K562 (cell line): ENCODE results near the gene LRRC4C. TPM values are rescaled to one million over a fixed set of nuclear protein-coding genes. Genes with fewer than 3 reads are reported as not detected.

Experiments used
- ATAC-seq: fragments of 200-7000 bp; cut with Tn5 transposase; 3 replicates; pipeline ENCODE4 v1.9.1; 2020; ENCODE audit warnings: moderate library complexity
- BruUV-seq: library from RNA; stranded (reverse); fragments of 400-500 nt; replicated peaks from 2 replicates; lab custom pipeline; 2021; lab: Mats Ljungman, UMichigan
- CTCF ChIA-PET: fragments of 300-600 bp; formaldehyde crosslinking; extraction: SDS; loops from one replicate; lab custom pipeline; 2021; ENCODE audit warnings: low intra/inter-chr PET ratio; lab: Yijun Ruan, JAX
- POLR2A ChIA-PET: fragments of 300-600, 350-650 bp; sonication (Branson Sonifier 250); formaldehyde crosslinking; extraction: SDS; loops from one replicate; lab custom pipeline; 2021; ENCODE audit warnings: antibody characterized with exemption, inconsistent platforms; lab: Yijun Ruan, JAX
- DNase-seq, 4 experiments: peaks; one replicate each; pipeline versions ENCODE4 v3.0.0 to v3.0.0-alpha.2; 2011 to 2018; ENCODE audit warnings: low spot score in 3 of 4, mixed read lengths in 3 of 4; ENCODE audit errors: extremely low read depth in 1 of 4
- FAIRE-seq: peaks from 2 replicates; lab custom pipeline; 2011; peaks lifted over from hg19 to GRCh38; lab: Jason Lieb, UNC
- H2AFZ ChIP-seq: 2 replicates; pipeline ENCODE4 v1.6.0; 2011; ENCODE audit warnings: low read depth, low read length, control low read depth, inconsistent platforms
- H3K27ac ChIP-seq: fragments of 200-600 bp; 3 replicates; pipeline ENCODE4 v1.8.0; 2011; ENCODE audit warnings: low read depth, mild to moderate bottlenecking, control low read depth, inconsistent platforms, low read length, moderate library complexity, mixed read lengths; ENCODE audit errors: extremely low read depth
- H3K27me3 ChIP-seq, 2 experiments: fragments of 300-600 bp in 1 of 2; 2 replicates in 1 of 2; 3 replicates in 1 of 2; pipeline versions ENCODE4 v1.6.0 to v1.8.0; 2011; ENCODE audit warnings: inconsistent platforms in 2 of 2, low read length in 2 of 2, mild to moderate bottlenecking in 1 of 2, mixed read lengths in 1 of 2, moderate library complexity in 1 of 2; ENCODE audit not compliant: control insufficient read depth in 2 of 2, insufficient read depth in 2 of 2
- H3K36me3 ChIP-seq: fragments of 300-600 bp; 3 replicates; pipeline ENCODE4 v1.8.0; 2011; ENCODE audit warnings: mild to moderate bottlenecking, low read length, inconsistent platforms; ENCODE audit not compliant: control insufficient read depth, insufficient read depth
- H3K4me1 ChIP-seq, 2 experiments: fragments of 200-600 bp in 1 of 2; replicated peaks in 1 of 2; 2 replicates in 1 of 2; 3 replicates in 1 of 2; pipeline versions ENCODE4 v1.5.1 to v1.8.0; 2011; ENCODE audit warnings: inconsistent platforms in 2 of 2, low read length in 2 of 2, mild to moderate bottlenecking in 1 of 2, mixed read lengths in 1 of 2, moderate library complexity in 1 of 2; ENCODE audit not compliant: control insufficient read depth in 2 of 2, insufficient read depth in 2 of 2
- H3K4me2 ChIP-seq: 2 replicates; pipeline ENCODE4 v1.6.1; 2011; ENCODE audit warnings: low read length, control low read depth, inconsistent platforms, mixed read lengths; ENCODE audit not compliant: insufficient read depth
- H3K4me3 ChIP-seq: fragments of 200-600 bp; sonication (generic), shearing (Covaris generic); 2 replicates; pipeline ENCODE4 v1.5.1; 2016; ENCODE audit warnings: control low read depth, inconsistent platforms
- H3K79me2 ChIP-seq: fragments of 200-600 bp; 3 replicates; pipeline ENCODE4 v1.8.0; 2011; ENCODE audit warnings: low read length, inconsistent platforms; ENCODE audit not compliant: control insufficient read depth, insufficient read depth
- H3K9ac ChIP-seq, 2 experiments: 2 replicates each; pipeline versions ENCODE4 v1.6.0 to v1.6.1; 2011; ENCODE audit warnings: low read depth in 2 of 2, low read length in 2 of 2, control low read depth in 1 of 2, inconsistent platforms in 1 of 2, mild to moderate bottlenecking in 1 of 2, mixed read lengths in 1 of 2; ENCODE audit not compliant: insufficient read depth in 1 of 2
- H3K9me1 ChIP-seq: one replicate; pipeline ENCODE4 v1.6.0; 2011; ENCODE audit warnings: inconsistent platforms, mild to moderate bottlenecking, low read length, moderate library complexity; ENCODE audit not compliant: control insufficient read depth, insufficient read depth
- H3K9me3 ChIP-seq: replicated peaks from 2 replicates; pipeline ENCODE4 v1.5.1; 2011; ENCODE audit warnings: low read depth, low read length, inconsistent platforms; ENCODE audit not compliant: control insufficient read depth, insufficient read depth
- H4K20me1 ChIP-seq: replicated peaks from 2 replicates; pipeline ENCODE4 v1.6.1; 2011; ENCODE audit warnings: low read length, inconsistent platforms, mixed read lengths; ENCODE audit not compliant: control insufficient read depth, insufficient read depth
- CBFB ChIP-seq: sonication (generic); formaldehyde crosslinking; IDR thresholded peaks from 2 replicates; pipeline ENCODE4 v1.4.0; 2020; ENCODE audit warnings: mild to moderate bottlenecking, missing genetic modification reagents
- KHSRP ChIP-seq: fragments of 450-650 bp; IDR thresholded peaks from 2 replicates; pipeline ENCODE4 v1.6.1; 2017
- POLR2H ChIP-seq: IDR thresholded peaks from 2 replicates; pipeline ENCODE4 v1.6.1; 2016; ENCODE audit warnings: missing genetic modification characterization, low read depth, mild to moderate bottlenecking, control low read depth, missing compliant biosample characterization, moderate library complexity
- PURB ChIP-seq: sonication (generic); formaldehyde crosslinking; IDR thresholded peaks from 2 replicates; pipeline ENCODE4 v1.9.0; 2021; ENCODE audit warnings: low read depth, mild to moderate bottlenecking, missing genetic modification reagents
- YBX1 ChIP-seq: fragments of 450-650 bp; IDR thresholded peaks from 2 replicates; pipeline ENCODE4 v1.7.1; 2016; ENCODE audit warnings: mild to moderate bottlenecking
- ZBTB1 ChIP-seq: sonication (generic); formaldehyde crosslinking; IDR thresholded peaks from 2 replicates; pipeline ENCODE4 v1.8.1; 2023; ENCODE audit warnings: missing genetic modification reagents, low read depth, mild to moderate bottlenecking, borderline replicate concordance
- ZNF444 ChIP-seq: fragments of 250-450 bp; sonication (Bioruptor Pico); IDR thresholded peaks from 2 replicates; pipeline ENCODE4 v1.4.0; 2020; ENCODE audit warnings: mild to moderate bottlenecking, moderate library complexity
- WGBS: fragments of 100-300 bp; shearing (Covaris generic); methylation state at CpG from one replicate; pipeline ENCODE4 v1.1.6; 2016; ENCODE audit warnings: low coverage, mixed read lengths; ENCODE audit not compliant: insufficient coverage; ENCODE audit errors: missing lambda C conversion rate; 5-methylcytosine and 5-hydroxymethylcytosine counted together
- in situ Hi-C: fragments of 300-500 bp; cut with MboI; formaldehyde crosslinking; loops from 4 replicates; pipeline ENCODE4 v1.15.0; 2018; ENCODE audit warnings: inconsistent platforms, mixed read lengths
- intact Hi-C: fragments of 100-400 bp; cut with micrococcal nuclease; formaldehyde crosslinking; loops from 2 replicates; pipeline ENCODE4 v1.14.2; 2022
- polyA plus RNA-seq, 8 experiments: library from polyadenylated mRNA; depleted of rRNA in 4 of 8; stranded (reverse) in 5 of 8; unstranded in 3 of 8; fragments of >200 nt; fragmentation: Nextera tagmentation in 2 of 8; fragmentation: Illumina TruSeq in 1 of 8; extraction: Ambion mirVana in 2 of 8; extraction: Trizol in 1 of 8; gene quantifications; 2 replicates each; pipeline versions ENCODE4 v1.2.1 to v1.2.3, GENCODE V29; 2011 to 2014; ENCODE audit warnings: inconsistent platforms in 1 of 8, missing spikeins in 1 of 8
- total RNA-seq, 7 experiments: library from RNA; depleted of rRNA in 6 of 7; stranded (reverse); fragments of >200 nt in 6 of 7; fragmentation: Illumina TruSeq in 2 of 7; extraction: Trizol in 2 of 7; gene quantifications; 2 replicates each; pipeline versions ENCODE4 v1.2.1 to v1.2.3, GENCODE V29; 2011 to 2021; ENCODE audit warnings: low replicate concordance in 1 of 7
- TF ChIP-seq, protein P1 (sequence below): fragments of 450-650 bp; IDR thresholded peaks from 2 replicates; pipeline ENCODE4 v1.6.1; 2017; ENCODE audit warnings: antibody characterized with exemption, mild to moderate bottlenecking
- TF ChIP-seq, protein P2 (sequence below), 2 experiments: fragments of 450-650 bp in 1 of 2; sonication (generic) in 1 of 2; formaldehyde crosslinking; conservative IDR thresholded peaks; 2 replicates each; pipeline versions ENCODE4 v1.4.0 to v1.8.1; 2020 to 2022; ENCODE audit warnings: mild to moderate bottlenecking in 1 of 2, missing genetic modification reagents in 1 of 2
- TF ChIP-seq, protein P3 (sequence below): sonication (generic); formaldehyde crosslinking; IDR thresholded peaks from 2 replicates; pipeline ENCODE4 v1.8.0; 2023; ENCODE audit warnings: missing genetic modification reagents, mild to moderate bottlenecking, borderline replicate concordance

LRRC4C gene
- total and polyA plus RNA-seq, 9 of the 15 experiments (the other 6 are each of a cell fraction or from before 2014, with no cell fraction given): not detected

DNA sequence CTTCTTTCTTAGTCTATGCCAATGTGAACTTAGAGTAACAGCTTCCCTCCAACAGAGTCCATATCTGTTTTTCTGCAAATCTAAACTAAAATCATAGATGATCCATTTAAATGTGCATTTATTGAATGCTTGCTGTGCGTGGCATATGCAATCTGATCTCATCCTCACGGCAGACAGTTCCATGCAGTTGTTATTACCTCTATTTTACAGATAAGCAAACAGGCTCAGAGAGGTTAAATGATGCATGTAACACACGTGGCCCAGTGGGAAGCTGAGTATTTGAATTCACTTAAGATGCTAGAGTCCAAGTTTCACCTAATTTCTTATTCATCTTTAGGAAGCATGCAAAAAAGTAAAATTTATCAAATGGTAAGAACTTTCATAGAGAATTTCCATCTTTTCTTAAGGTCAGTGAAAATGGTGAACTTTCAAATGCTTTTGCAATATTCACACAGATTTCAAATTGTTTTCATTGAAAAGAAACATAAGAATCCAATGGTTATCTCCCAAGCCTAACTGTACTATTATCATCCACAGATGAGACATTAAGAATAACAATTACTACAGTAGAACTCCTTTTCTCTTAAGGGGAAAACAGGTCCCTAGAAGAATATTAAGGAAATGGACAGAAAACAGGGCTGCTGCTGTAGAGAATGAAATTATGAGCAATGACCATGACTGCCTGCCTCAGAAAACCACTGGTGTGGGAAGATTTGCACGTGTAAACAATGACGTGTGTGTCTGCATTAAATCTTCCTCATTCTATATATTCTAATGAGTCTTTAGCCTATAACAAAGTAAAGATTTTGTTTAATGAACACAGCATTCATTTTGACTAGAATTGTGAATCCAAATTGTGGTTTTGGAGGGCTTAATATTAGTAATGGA, 1171.3 kb downstream of the LRRC4C start:
- TF ChIP-seq PURB (CRISPR knock-in tag) (no peak), ZBTB1 (CRISPR knock-in tag) (no peak), CBFB (CRISPR knock-in tag) (no peak), KHSRP (no peak), YBX1 (no peak), POLR2H (no peak), ZNF444 (no peak)
- TF ChIP-seq, protein P1, sequence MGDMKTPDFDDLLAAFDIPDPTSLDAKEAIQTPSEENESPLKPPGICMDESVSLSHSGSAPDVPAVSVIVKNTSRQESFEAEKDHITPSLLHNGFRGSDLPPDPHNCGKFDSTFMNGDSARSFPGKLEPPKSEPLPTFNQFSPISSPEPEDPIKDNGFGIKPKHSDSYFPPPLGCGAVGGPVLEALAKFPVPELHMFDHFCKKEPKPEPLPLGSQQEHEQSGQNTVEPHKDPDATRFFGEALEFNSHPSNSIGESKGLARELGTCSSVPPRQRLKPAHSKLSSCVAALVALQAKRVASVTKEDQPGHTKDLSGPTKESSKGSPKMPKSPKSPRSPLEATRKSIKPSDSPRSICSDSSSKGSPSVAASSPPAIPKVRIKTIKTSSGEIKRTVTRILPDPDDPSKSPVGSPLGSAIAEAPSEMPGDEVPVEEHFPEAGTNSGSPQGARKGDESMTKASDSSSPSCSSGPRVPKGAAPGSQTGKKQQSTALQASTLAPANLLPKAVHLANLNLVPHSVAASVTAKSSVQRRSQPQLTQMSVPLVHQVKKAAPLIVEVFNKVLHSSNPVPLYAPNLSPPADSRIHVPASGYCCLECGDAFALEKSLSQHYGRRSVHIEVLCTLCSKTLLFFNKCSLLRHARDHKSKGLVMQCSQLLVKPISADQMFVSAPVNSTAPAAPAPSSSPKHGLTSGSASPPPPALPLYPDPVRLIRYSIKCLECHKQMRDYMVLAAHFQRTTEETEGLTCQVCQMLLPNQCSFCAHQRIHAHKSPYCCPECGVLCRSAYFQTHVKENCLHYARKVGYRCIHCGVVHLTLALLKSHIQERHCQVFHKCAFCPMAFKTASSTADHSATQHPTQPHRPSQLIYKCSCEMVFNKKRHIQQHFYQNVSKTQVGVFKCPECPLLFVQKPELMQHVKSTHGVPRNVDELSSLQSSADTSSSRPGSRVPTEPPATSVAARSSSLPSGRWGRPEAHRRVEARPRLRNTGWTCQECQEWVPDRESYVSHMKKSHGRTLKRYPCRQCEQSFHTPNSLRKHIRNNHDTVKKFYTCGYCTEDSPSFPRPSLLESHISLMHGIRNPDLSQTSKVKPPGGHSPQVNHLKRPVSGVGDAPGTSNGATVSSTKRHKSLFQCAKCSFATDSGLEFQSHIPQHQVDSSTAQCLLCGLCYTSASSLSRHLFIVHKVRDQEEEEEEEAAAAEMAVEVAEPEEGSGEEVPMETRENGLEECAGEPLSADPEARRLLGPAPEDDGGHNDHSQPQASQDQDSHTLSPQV: no peak
- TF ChIP-seq, protein P2, sequence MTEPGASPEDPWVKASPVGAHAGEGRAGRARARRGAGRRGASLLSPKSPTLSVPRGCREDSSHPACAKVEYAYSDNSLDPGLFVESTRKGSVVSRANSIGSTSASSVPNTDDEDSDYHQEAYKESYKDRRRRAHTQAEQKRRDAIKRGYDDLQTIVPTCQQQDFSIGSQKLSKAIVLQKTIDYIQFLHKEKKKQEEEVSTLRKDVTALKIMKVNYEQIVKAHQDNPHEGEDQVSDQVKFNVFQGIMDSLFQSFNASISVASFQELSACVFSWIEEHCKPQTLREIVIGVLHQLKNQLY (CRISPR knock-in tag; conservative IDR thresholded peaks at IDR 0.05): no peak
- TF ChIP-seq, protein P3, sequence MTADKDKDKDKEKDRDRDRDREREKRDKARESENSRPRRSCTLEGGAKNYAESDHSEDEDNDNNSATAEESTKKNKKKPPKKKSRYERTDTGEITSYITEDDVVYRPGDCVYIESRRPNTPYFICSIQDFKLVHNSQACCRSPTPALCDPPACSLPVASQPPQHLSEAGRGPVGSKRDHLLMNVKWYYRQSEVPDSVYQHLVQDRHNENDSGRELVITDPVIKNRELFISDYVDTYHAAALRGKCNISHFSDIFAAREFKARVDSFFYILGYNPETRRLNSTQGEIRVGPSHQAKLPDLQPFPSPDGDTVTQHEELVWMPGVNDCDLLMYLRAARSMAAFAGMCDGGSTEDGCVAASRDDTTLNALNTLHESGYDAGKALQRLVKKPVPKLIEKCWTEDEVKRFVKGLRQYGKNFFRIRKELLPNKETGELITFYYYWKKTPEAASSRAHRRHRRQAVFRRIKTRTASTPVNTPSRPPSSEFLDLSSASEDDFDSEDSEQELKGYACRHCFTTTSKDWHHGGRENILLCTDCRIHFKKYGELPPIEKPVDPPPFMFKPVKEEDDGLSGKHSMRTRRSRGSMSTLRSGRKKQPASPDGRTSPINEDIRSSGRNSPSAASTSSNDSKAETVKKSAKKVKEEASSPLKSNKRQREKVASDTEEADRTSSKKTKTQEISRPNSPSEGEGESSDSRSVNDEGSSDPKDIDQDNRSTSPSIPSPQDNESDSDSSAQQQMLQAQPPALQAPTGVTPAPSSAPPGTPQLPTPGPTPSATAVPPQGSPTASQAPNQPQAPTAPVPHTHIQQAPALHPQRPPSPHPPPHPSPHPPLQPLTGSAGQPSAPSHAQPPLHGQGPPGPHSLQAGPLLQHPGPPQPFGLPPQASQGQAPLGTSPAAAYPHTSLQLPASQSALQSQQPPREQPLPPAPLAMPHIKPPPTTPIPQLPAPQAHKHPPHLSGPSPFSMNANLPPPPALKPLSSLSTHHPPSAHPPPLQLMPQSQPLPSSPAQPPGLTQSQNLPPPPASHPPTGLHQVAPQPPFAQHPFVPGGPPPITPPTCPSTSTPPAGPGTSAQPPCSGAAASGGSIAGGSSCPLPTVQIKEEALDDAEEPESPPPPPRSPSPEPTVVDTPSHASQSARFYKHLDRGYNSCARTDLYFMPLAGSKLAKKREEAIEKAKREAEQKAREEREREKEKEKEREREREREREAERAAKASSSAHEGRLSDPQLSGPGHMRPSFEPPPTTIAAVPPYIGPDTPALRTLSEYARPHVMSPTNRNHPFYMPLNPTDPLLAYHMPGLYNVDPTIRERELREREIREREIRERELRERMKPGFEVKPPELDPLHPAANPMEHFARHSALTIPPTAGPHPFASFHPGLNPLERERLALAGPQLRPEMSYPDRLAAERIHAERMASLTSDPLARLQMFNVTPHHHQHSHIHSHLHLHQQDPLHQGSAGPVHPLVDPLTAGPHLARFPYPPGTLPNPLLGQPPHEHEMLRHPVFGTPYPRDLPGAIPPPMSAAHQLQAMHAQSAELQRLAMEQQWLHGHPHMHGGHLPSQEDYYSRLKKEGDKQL (CRISPR knock-in tag): no peak
- in situ Hi-C loops (no loop called here), intact Hi-C loops (no loop called here)
- no peak overlapping the region for H3K9ac ChIP-seq
- H4K20me1 ChIP-seq: no peaks in the 10 kb centered on the region
- no peaks in the 10 kb centered on the region for H3K9me1 ChIP-seq
- ChIA-PET POLR2A (no interaction called here), CTCF (no interaction called here)
- BruUV-seq: no TSS peak
- no peak overlapping the region for H3K4me2 ChIP-seq
- H2AFZ ChIP-seq: no peak overlapping the region
- H3K27me3 ChIP-seq: no peaks in the 10 kb centered on the region
- no peaks in the 10 kb centered on the region for H3K36me3 ChIP-seq
- no peaks in the 10 kb centered on the region for H3K4me1 ChIP-seq
- ATAC-seq: no peak
- H3K27ac ChIP-seq: no peak overlapping the region
- no peak for FAIRE-seq
- no peaks in the 10 kb centered on the region for H3K9me3 ChIP-seq
- no peak for DNase-seq
- H3K79me2 ChIP-seq: no peaks in the 10 kb centered on the region
- H3K4me3 ChIP-seq: no peak overlapping the region
- WGBS: 0% methylated on average over 5 of the region's 5 CpGs
